Psoas muscle (tissue), 8 donors: Measurements from ENCODE around the gene RREB1. TPM values are rescaled to one million over a fixed set of nuclear protein-coding genes. Genes with fewer than 3 reads are reported as not detected.
"Not testable (repeated sequence)": the region's sequence is repeated elsewhere in the genome, so short reads cannot be mapped to it uniquely, and the experiment has no call there.

ENCODE experiments used
- ATAC-seq, 4 donors: fragments of 200-7000 bp; cut with Tn5 transposase; one replicate each; pipeline ENCODE4 v1.9.1; 2020; ENCODE audit warnings: moderate library complexity in 3 of 4, mild to moderate bottlenecking in 2 of 4
- DNase-seq, 2 donors: peaks; one replicate each; pipeline ENCODE4 v3.0.0-alpha.2; 2020
- H3K27ac ChIP-seq: fragments of 200-600 bp; one replicate; pipeline ENCODE4 v1.8.0; 2022
- H3K27me3 ChIP-seq, 3 donors: fragments of 200-600 bp in 1 of 3; one replicate each; pipeline versions ENCODE4 v1.6.1 to v1.8.0; 2013 to 2022; ENCODE audit warnings: low read length in 2 of 3, mild to moderate bottlenecking in 2 of 3, moderate library complexity in 1 of 3; ENCODE audit not compliant: insufficient read depth in 3 of 3
- H3K36me3 ChIP-seq, 2 donors: fragments of 200-600 bp in 1 of 2; one replicate each; pipeline versions ENCODE4 v1.6.1 to v1.8.0; 2013 to 2022; ENCODE audit warnings: low read depth in 1 of 2, mild to moderate bottlenecking in 1 of 2, moderate library complexity in 1 of 2; ENCODE audit not compliant: insufficient read depth in 1 of 2
- H3K4me1 ChIP-seq: fragments of 200-600 bp; one replicate; pipeline ENCODE4 v1.8.0; 2022
- H3K4me3 ChIP-seq: fragments of 200-600 bp; one replicate; pipeline ENCODE4 v1.8.0; 2022; ENCODE audit warnings: mild to moderate bottlenecking
- H3K9me3 ChIP-seq: fragments of 200-600 bp; one replicate; pipeline ENCODE4 v1.8.0; 2022
- CTCF ChIP-seq: fragments of 200-600 bp; IDR thresholded peaks from one replicate; pipeline ENCODE4 v1.8.0; 2022; ENCODE audit warnings: antibody characterized with exemption
- WGBS, 3 donors: extraction: QIAGEN DNeasy Blood & Tissue Kit; methylation state at CpG; one replicate each; pipeline versions ENCODE4 v1.1.6 to v1.1.7; 2013; 5-methylcytosine and 5-hydroxymethylcytosine counted together
- intact Hi-C, 2 donors: fragments of 100-400 bp; cut with DNase I; formaldehyde crosslinking; loops; one replicate each; pipeline versions ENCODE4 v1.11.0 to v1.14.2; 2022
- polyA plus RNA-seq, 3 donors: library from polyadenylated mRNA; stranded (reverse); fragments of 200-250 nt; gene quantifications; one replicate each; pipeline ENCODE4 v1.2.3, GENCODE V29; 2013
- total RNA-seq, 4 donors: library from RNA; stranded (reverse); fragmentation: NEBNext Ultra II Directional in 2 of 4; extraction: Animal tissue kit (Norgen Biotek cat#: 25700) in 2 of 4; gene quantifications; one replicate each; pipeline versions ENCODE4 v1.2.1 to v1.2.4, GENCODE V29; 2021 to 2023
- donor health status: healthy with polysubstance abuse.
- donor health status: DM: no; HTN: no; CAD: no; lungs with moderate emphysema.
- donor health status: Bipolar disorder and iron deficiency.
- donor health status: healthy.
- donor health status: DM: yes; HTN: yes; CAD: no.
- donor health status: DM: no; HTN: no; CAD: no.
- donor health status: DM: no; HTN: no; CAD: no.
- donor health status: DM: yes; HTN: yes; CAD: no.

Gene RREB1
- total and polyA plus RNA-seq, 7 donors = 4.6 to 49.4 (median 32.7) TPM

- DNase-seq (no peak), ATAC-seq (no peak)
- Histone ChIP-seq H3K27me3 (no peaks in the 10 kb centered on the region), H3K9me3 (no peaks in the 10 kb centered on the region), H3K36me3 (no peaks in the 10 kb centered on the region), H3K27ac (no peak overlapping the region), H3K4me1 (no peaks in the 10 kb centered on the region), H3K4me3 (no peak overlapping the region)
- TF ChIP-seq CTCF = no peak
- 76 to 80% (median 77%) methylated on average over 11 of the region's 11 CpGs for WGBS, 3 donors
- intact Hi-C loops = no loop called here
These were observed 163.4 kb downstream of the RREB1 start for GRCh38 chr6:7271205-7271534.

GRCh38 chr6:7273709-7274108 lies 165.9 kb downstream of the RREB1 start:
- H3K9me3 ChIP-seq = no peaks in the 10 kb centered on the region
- intact Hi-C loops = no loop called here
- no peak for TF ChIP-seq CTCF
- no peaks in the 10 kb centered on the region for H3K4me1 ChIP-seq
- H3K27ac ChIP-seq = no peak overlapping the region
- no peak overlapping the region for H3K4me3 ChIP-seq
- H3K27me3 ChIP-seq = no peaks in the 10 kb centered on the region
- ATAC-seq (no peak), DNase-seq (no peak)
- no peaks in the 10 kb centered on the region for H3K36me3 ChIP-seq
- 43 to 62% (median 46%) methylated on average over 10 of the region's 10 CpGs for WGBS, 3 donors

- ATAC-seq, H3K4me3 ChIP-seq, H3K36me3 ChIP-seq, H3K27ac ChIP-seq, DNase-seq, H3K9me3 ChIP-seq, H3K27me3 ChIP-seq, intact Hi-C loops, H3K4me1 ChIP-seq: not testable (repeated sequence)
- WGBS, 3 donors = 79 to 83% (median 82%) methylated on average over 8 of the region's 8 CpGs
These were observed 166.8 kb downstream of the RREB1 start for GRCh38 chr6:7274525-7274924.

- Histone ChIP-seq H3K4me1 (no peaks in the 10 kb centered on the region), H3K27ac (no peak overlapping the region), H3K27me3 (no peaks in the 10 kb centered on the region), H3K4me3 (no peak overlapping the region), H3K36me3 (peaks cover 0 to 9% of the 10 kb centered on the region in 2 donors), H3K9me3 (no peaks in the 10 kb centered on the region)
- ATAC-seq (no peak), DNase-seq (no peak)
- intact Hi-C loops = loop anchor here in 1 of 2 donors (1.0 kb wide), 1 partner anchor 338 kb away; no protein-coding TSS in a partner anchor
- 57 to 69% (median 63%) methylated on average over 7 of the region's 7 CpGs for WGBS, 3 donors
- no peak for TF ChIP-seq CTCF
These were observed 168.4 kb downstream of the RREB1 start for GRCh38 chr6:7276199-7276524.

GRCh38 chr6:7282097-7282906 lies 174.5 kb downstream of the RREB1 start:
- TF ChIP-seq CTCF = no peak
- no peaks in the 10 kb centered on the region for H3K9me3 ChIP-seq
- DNase-seq = no peak

More at GRCh38 chr6:7282097-7282906, 174.5 kb downstream of the RREB1 start:
- intact Hi-C loops = no loop called here
- Histone ChIP-seq H3K4me1 (no peaks in the 10 kb centered on the region), H3K4me3 (no peak overlapping the region), H3K36me3 (peaks cover under 1 to 59% of the 10 kb centered on the region in 2 donors), H3K27me3 (no peaks in the 10 kb centered on the region), H3K27ac (no peak overlapping the region)
- no peak for ATAC-seq
- 76 to 82% (median 79%) methylated on average over 10 of the region's 10 CpGs for WGBS, 3 donors
